Spleen (tissue), 11 donors: Measurements from ENCODE around the gene IKZF5. TPM values are rescaled to one million over a fixed set of nuclear protein-coding genes. Genes with fewer than 3 reads are reported as not detected.

Experiments
- DNase-seq: peaks from one replicate; pipeline ENCODE4 v3.0.0-alpha.2; 2020
- H3K27ac ChIP-seq, 8 donors: fragments of 200-600 bp; sonication (generic) in 7 of 8; 1 replicate in 4 of 8; 2 replicates in 4 of 8; pipeline versions ENCODE4 v1.5.0 to v1.8.0; 2016 to 2021; ENCODE audit warnings: inconsistent platforms in 4 of 8, mild to moderate bottlenecking in 4 of 8, moderate library complexity in 1 of 8
- H3K27me3 ChIP-seq, 7 donors: fragments of 200-600 bp; sonication (generic) in 6 of 7; replicated peaks in 1 of 7; 1 replicate in 4 of 7; 2 replicates in 3 of 7; pipeline versions ENCODE4 v1.5.0 to v1.8.0; 2016 to 2021; ENCODE audit warnings: inconsistent platforms in 3 of 7, mild to moderate bottlenecking in 1 of 7
- H3K36me3 ChIP-seq, 6 donors: fragments of 200-600 bp; sonication (generic) in 5 of 6; 1 replicate in 4 of 6; 2 replicates in 2 of 6; pipeline versions ENCODE4 v1.5.0 to v1.8.0; 2016 to 2021; ENCODE audit warnings: inconsistent platforms in 2 of 6
- H3K4me1 ChIP-seq, 6 donors: fragments of 200-600 bp; sonication (generic) in 5 of 6; 1 replicate in 3 of 6; 2 replicates in 3 of 6; pipeline versions ENCODE4 v1.5.0 to v1.8.0; 2016 to 2021; ENCODE audit warnings: inconsistent platforms in 3 of 6
- H3K4me3 ChIP-seq, 8 donors: fragments of 200-600 bp; sonication (generic) in 7 of 8; 1 replicate in 4 of 8; 2 replicates in 4 of 8; pipeline versions ENCODE4 v1.5.0 to v1.8.0; 2016 to 2021; ENCODE audit warnings: inconsistent platforms in 4 of 8, mild to moderate bottlenecking in 4 of 8, moderate library complexity in 2 of 8
- H3K9me3 ChIP-seq, 8 donors: fragments of 200-600 bp; sonication (generic) in 7 of 8; 1 replicate in 4 of 8; 2 replicates in 4 of 8; pipeline versions ENCODE4 v1.5.0 to v1.8.0; 2016 to 2021; ENCODE audit warnings: inconsistent platforms in 4 of 8
- POLR2A ChIP-seq, 3 donors: fragments of 450-650 bp; IDR thresholded peaks; one replicate each; pipeline ENCODE4 v1.5.1; 2017; ENCODE audit warnings: antibody characterized with exemption in 3 of 3, mild to moderate bottlenecking in 1 of 3
- POLR2AphosphoS5 ChIP-seq, 3 donors: sonication (generic); formaldehyde crosslinking; IDR thresholded peaks; one replicate each; pipeline ENCODE4 v1.5.1; 2017; ENCODE audit warnings: antibody characterized with exemption in 3 of 3
- WGBS, 5 donors: extraction: QIAGEN DNeasy Blood & Tissue Kit in 3 of 5; methylation state at CpG; one replicate each; pipeline versions ENCODE4 v1.1.5 to v1.1.7; 2013 to 2018; 5-methylcytosine and 5-hydroxymethylcytosine counted together
- intact Hi-C: fragments of 100-400 bp; cut with DNase I; formaldehyde crosslinking; loops from one replicate; pipeline ENCODE4 v1.15.0; 2023; ENCODE audit warnings: low total_unique reads
- polyA plus RNA-seq, 3 donors: library from polyadenylated mRNA; stranded (reverse); fragments of 200-250 nt; gene quantifications; one replicate each; pipeline ENCODE4 v1.2.1, GENCODE V29; 2013
- total RNA-seq, 7 donors: library from RNA; depleted of rRNA in 3 of 7; stranded (reverse); fragments of >200 nt in 3 of 7; fragmentation: NEBNext Ultra II Directional in 4 of 7; extraction: Animal tissue kit (Norgen Biotek cat#: 25700) in 4 of 7; gene quantifications; one replicate each; pipeline versions ENCODE4 v1.1.0 to v1.2.1, GENCODE V29; 2016 to 2021
- TF ChIP-seq, protein P1 (sequence below), 11 experiments: fragments of 200-600 bp in 7 of 11; fragments of 450-650 bp in 4 of 11; sonication (generic) in 4 of 11; IDR thresholded peaks in 8 of 11; conservative IDR thresholded peaks in 3 of 11; 1 replicate in 7 of 11; 2 replicates in 4 of 11; pipeline versions ENCODE4 v1.4.0 to v1.8.0; 2016 to 2021; ENCODE audit warnings: antibody characterized with exemption in 11 of 11, inconsistent platforms in 4 of 11, mild to moderate bottlenecking in 1 of 11
- donor health status: healthy with polysubstance abuse.
- donor health status: DM: no; HTN: no; CAD: no; lungs with moderate emphysema.
- donor health status: DM: no; HTN: no; CAD: no.
- donor health status: Bipolar disorder and iron deficiency.
- donor health status: healthy.
- donor health status: DM: no; HTN: no; CAD: no.
- donor health status: DM: yes; HTN: yes; CAD: no.

The IKZF5 gene
- total and polyA plus RNA-seq, 10 donors, result 8.9 to 26.7 (median 16.2) TPM

DNA sequence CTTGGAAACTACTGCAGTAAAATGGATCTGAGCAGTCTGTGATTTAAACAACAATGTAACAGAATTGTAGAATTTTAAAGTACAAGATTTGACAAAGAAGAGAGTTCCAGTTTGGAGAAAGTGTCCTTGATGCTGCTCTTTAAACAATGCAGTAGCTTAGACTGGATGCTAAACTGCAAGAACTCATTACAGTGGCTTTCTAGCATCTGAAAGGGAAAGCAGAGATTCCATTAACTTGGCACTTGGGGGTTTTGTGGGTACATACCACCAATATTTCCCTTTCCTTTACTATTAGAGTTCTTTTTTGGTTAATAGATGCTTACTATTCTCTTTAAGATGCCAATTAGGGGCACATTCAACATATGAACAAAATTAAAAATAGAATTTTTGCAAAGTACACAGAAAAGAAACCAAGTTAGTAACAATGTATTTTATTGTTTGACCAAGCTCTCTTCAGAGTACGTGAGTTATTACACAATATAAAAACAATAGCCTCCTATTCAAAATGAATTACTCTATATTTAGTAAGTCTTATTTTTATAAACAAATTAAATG lies 16.5 kb downstream of the IKZF5 start:
- Histone ChIP-seq H3K4me3 (no peak overlapping the region), H3K36me3 (peaks cover 3 to 77% (median 42%) of the 10 kb centered on the region in 6 donors), H3K4me1 (no peaks in the 10 kb centered on the region), H3K27me3 (no peaks in the 10 kb centered on the region), H3K9me3 (no peaks in the 10 kb centered on the region), H3K27ac (no peak overlapping the region)
- intact Hi-C loops, result no loop called here
- no peak for TF ChIP-seq POLR2AphosphoS5 (IDR thresholded peaks at IDR 0.05)
- TF ChIP-seq POLR2A (IDR thresholded peaks at IDR 0.05), result no peak
- TF ChIP-seq, protein P1, sequence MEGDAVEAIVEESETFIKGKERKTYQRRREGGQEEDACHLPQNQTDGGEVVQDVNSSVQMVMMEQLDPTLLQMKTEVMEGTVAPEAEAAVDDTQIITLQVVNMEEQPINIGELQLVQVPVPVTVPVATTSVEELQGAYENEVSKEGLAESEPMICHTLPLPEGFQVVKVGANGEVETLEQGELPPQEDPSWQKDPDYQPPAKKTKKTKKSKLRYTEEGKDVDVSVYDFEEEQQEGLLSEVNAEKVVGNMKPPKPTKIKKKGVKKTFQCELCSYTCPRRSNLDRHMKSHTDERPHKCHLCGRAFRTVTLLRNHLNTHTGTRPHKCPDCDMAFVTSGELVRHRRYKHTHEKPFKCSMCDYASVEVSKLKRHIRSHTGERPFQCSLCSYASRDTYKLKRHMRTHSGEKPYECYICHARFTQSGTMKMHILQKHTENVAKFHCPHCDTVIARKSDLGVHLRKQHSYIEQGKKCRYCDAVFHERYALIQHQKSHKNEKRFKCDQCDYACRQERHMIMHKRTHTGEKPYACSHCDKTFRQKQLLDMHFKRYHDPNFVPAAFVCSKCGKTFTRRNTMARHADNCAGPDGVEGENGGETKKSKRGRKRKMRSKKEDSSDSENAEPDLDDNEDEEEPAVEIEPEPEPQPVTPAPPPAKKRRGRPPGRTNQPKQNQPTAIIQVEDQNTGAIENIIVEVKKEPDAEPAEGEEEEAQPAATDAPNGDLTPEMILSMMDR (IDR thresholded peaks at IDR 0.05 in 8 of 11, conservative IDR thresholded peaks at IDR 0.05 in 3 of 11), result no peak
- WGBS, 5 donors, result 88 to 98% (median 90%) methylated on average over 1 of the region's 1 CpG
- no peak for DNase-seq

DNA sequence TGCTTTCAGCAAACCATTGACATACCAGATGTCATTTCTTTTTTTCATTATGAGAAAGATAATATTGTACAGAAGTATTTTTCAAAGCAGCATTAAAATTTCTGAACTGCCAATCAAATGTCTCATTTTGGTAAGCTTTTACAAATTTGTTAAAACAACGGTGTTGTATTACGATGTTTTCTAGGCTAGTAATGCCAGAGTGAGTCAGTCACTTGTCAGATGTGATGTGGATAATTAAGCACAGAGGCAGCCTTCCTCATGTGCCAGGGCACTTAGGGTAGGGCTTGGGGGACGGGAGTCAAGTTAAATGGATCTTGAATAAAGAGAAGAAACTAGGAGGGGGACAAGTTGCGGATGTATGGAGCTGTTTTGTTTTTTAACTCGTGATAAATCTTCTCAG lies 18.3 kb downstream of the IKZF5 start:
- H3K9me3 ChIP-seq, result no peaks in the 10 kb centered on the region
- no peaks in the 10 kb centered on the region for H3K4me1 ChIP-seq
- no peak overlapping the region for H3K27ac ChIP-seq
- peaks cover 3 to 72% (median 27%) of the 10 kb centered on the region in 6 donors for H3K36me3 ChIP-seq
- no peak for TF ChIP-seq POLR2A (IDR thresholded peaks at IDR 0.05)
- TF ChIP-seq, protein P1 (IDR thresholded peaks at IDR 0.05 in 8 of 11, conservative IDR thresholded peaks at IDR 0.05 in 3 of 11), result no peak
- TF ChIP-seq POLR2AphosphoS5 (IDR thresholded peaks at IDR 0.05), result no peak
- intact Hi-C loops, result no loop called here
- WGBS, 5 donors, result 64 to 87% (median 77%) methylated on average over 5 of the region's 5 CpGs
- H3K27me3 ChIP-seq, result no peaks in the 10 kb centered on the region
- no peak for DNase-seq
- no peak overlapping the region for H3K4me3 ChIP-seq

DNA sequence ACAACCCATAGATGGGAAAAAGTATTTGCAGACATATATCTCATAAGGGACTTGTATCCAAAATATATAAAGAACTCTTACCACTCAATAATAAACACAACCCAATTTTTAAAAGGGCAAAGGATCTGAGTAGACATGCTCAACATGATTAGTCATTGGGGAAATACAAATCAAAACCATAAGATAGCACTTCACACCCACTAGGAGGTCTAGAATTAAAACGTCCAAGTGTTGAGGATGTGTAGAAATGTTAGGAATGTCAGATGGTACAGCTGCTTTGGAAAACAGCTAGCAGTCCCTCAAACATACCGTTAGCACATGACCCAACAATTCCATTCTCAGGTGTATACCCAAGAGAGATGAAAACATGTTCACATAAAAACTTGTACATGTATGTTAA lies 20.1 kb downstream of the IKZF5 start:
- no peaks in the 10 kb centered on the region for H3K27me3 ChIP-seq
- peaks cover 0 to 71% (median 11%) of the 10 kb centered on the region in 6 donors for H3K36me3 ChIP-seq
- TF ChIP-seq POLR2AphosphoS5 (IDR thresholded peaks at IDR 0.05) (no peak), POLR2A (IDR thresholded peaks at IDR 0.05) (no peak)
- TF ChIP-seq, protein P1 (IDR thresholded peaks at IDR 0.05 in 8 of 11, conservative IDR thresholded peaks at IDR 0.05 in 3 of 11), result no peak
- DNase-seq, result no peak
- H3K4me3 ChIP-seq, result no peak overlapping the region
- no peaks in the 10 kb centered on the region for H3K4me1 ChIP-seq
- WGBS, 5 donors, result 69 to 93% (median 90%) methylated on average over 2 of the region's 2 CpGs
- intact Hi-C loops, result no loop called here
- H3K27ac ChIP-seq, result no peak overlapping the region
- H3K9me3 ChIP-seq, result no peaks in the 10 kb centered on the region

DNA sequence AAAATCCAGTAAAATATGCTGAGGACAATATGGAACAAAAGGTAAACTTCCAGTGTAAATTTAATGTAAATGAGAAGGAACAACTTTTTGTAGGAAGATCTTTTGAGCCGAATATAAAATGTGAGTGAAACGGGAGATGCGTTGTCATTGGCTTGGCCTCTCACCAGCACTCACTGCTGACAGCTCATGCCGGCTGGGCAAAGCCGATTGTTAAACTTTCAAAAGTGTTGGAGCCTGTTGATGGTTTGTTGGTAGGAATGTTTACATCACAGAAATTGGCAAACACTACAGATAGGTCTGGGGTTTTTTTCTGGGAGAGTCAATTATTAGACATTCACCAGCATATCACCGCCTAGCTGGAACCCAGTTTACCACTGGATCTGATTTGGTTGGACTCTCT lies 22.3 kb downstream of the IKZF5 start:
- TF ChIP-seq, protein P1 (IDR thresholded peaks at IDR 0.05 in 8 of 11, conservative IDR thresholded peaks at IDR 0.05 in 3 of 11), result no peak
- no peak for TF ChIP-seq POLR2AphosphoS5 (IDR thresholded peaks at IDR 0.05)
- TF ChIP-seq POLR2A (IDR thresholded peaks at IDR 0.05), result no peak
- intact Hi-C loops, result no loop called here
- no peak for DNase-seq
- Histone ChIP-seq H3K36me3 (peaks cover 0 to 52% (median 5%) of the 10 kb centered on the region in 6 donors), H3K27ac (no peak overlapping the region), H3K4me1 (peaks cover 0 to 3% (median under 1%) of the 10 kb centered on the region in 6 donors), H3K27me3 (no peaks in the 10 kb centered on the region), H3K9me3 (no peaks in the 10 kb centered on the region), H3K4me3 (no peak overlapping the region)
- 89 to 95% (median 93%) methylated on average over 6 of the region's 6 CpGs for WGBS, 5 donors
